RWPE2 (cell line): ENCODE data around the gene RFX2.

Source experiments
- ATAC-seq: fragments of 200-7000 bp; cut with Tn5 transposase; 3 replicates; pipeline ENCODE4 v1.9.1; 2021; ENCODE audit warnings: low read depth
- DNase-seq: peaks from one replicate; pipeline ENCODE4 v3.0.0-alpha.2; 2020; ENCODE audit warnings: low spot score
- H3K27ac ChIP-seq: fragments of 450-650 bp; 2 replicates; pipeline ENCODE4 v1.5.1; 2017; ENCODE audit warnings: mild to moderate bottlenecking; ENCODE audit not compliant: poor library complexity, severe bottlenecking
- H3K27me3 ChIP-seq: fragments of 250-450 bp; sonication (Bioruptor Pico); 2 replicates; pipeline ENCODE4 v1.5.1; 2021; ENCODE audit warnings: mild to moderate bottlenecking, moderate library complexity; ENCODE audit not compliant: insufficient read depth, poor library complexity, severe bottlenecking
- H3K36me3 ChIP-seq: fragments of 250-450 bp; sonication (Bioruptor Pico); 2 replicates; pipeline ENCODE4 v1.5.1; 2020; ENCODE audit warnings: low read depth, mild to moderate bottlenecking, moderate library complexity
- H3K4me1 ChIP-seq: fragments of 250-450 bp; sonication (Bioruptor Pico); 2 replicates; pipeline ENCODE4 v1.5.1; 2021; ENCODE audit warnings: mild to moderate bottlenecking, moderate library complexity; ENCODE audit not compliant: insufficient read depth, poor library complexity, severe bottlenecking
- H3K4me3 ChIP-seq: fragments of 250-450 bp; sonication (Bioruptor Pico); 2 replicates; pipeline ENCODE4 v1.5.1; 2021; ENCODE audit warnings: mild to moderate bottlenecking, moderate library complexity; ENCODE audit not compliant: severe bottlenecking
- H3K9me3 ChIP-seq: fragments of 250-450 bp; sonication (Bioruptor Pico); 2 replicates; pipeline ENCODE4 v1.5.1; 2021; ENCODE audit warnings: mild to moderate bottlenecking, moderate library complexity; ENCODE audit not compliant: severe bottlenecking
- CTCF ChIP-seq: fragments of 450-650 bp; IDR thresholded peaks from one replicate; pipeline ENCODE4 v1.5.1; 2017; ENCODE audit warnings: mild to moderate bottlenecking, moderate library complexity; ENCODE audit not compliant: poor library complexity, severe bottlenecking

The RFX2 gene

GRCh38 chr19:6038634-6039405 lies 71.5 kb downstream of the RFX2 start:
- ATAC-seq = no peak
- Histone ChIP-seq H3K27me3 (no peaks in the 10 kb centered on the region), H3K4me1 (no peaks in the 10 kb centered on the region), H3K27ac (no peak overlapping the region), H3K4me3 (no peak overlapping the region), H3K36me3 (peaks cover 31% of the 10 kb centered on the region), H3K9me3 (no peaks in the 10 kb centered on the region)
- DNase-seq = no peak
- no peak for TF ChIP-seq CTCF

GRCh38 chr19:6035026-6035425 lies 75.3 kb downstream of the RFX2 start:
- DNase-seq = no peak
- Histone ChIP-seq H3K4me1 (no peaks in the 10 kb centered on the region), H3K27me3 (no peaks in the 10 kb centered on the region), H3K27ac (no peak overlapping the region), H3K9me3 (no peaks in the 10 kb centered on the region), H3K4me3 (no peak overlapping the region), H3K36me3 (peaks cover 24% of the 10 kb centered on the region)
- no peak for ATAC-seq
- no peak for TF ChIP-seq CTCF

- no peak for ATAC-seq
- peaks cover 24% of the 10 kb centered on the region for H3K36me3 ChIP-seq
- no peaks in the 10 kb centered on the region for H3K27me3 ChIP-seq
- no peaks in the 10 kb centered on the region for H3K9me3 ChIP-seq
- DNase-seq = no peak
- no peak overlapping the region for H3K4me3 ChIP-seq
- no peak overlapping the region for H3K27ac ChIP-seq
- TF ChIP-seq CTCF = no peak
- no peaks in the 10 kb centered on the region for H3K4me1 ChIP-seq
These were observed 75.8 kb downstream of the RFX2 start for GRCh38 chr19:6034512-6034911.

GRCh38 chr19:6033744-6034264 lies 76.5 kb downstream of the RFX2 start:
- Histone ChIP-seq H3K4me3 (no peak overlapping the region), H3K36me3 (peaks cover 26% of the 10 kb centered on the region), H3K9me3 (no peaks in the 10 kb centered on the region), H3K4me1 (no peaks in the 10 kb centered on the region), H3K27me3 (no peaks in the 10 kb centered on the region), H3K27ac (no peak overlapping the region)
- ATAC-seq = no peak
- DNase-seq = no peak
- TF ChIP-seq CTCF = no peak

GRCh38 chr19:6032827-6033226 lies 77.5 kb downstream of the RFX2 start:
- H3K27me3 ChIP-seq = no peaks in the 10 kb centered on the region
- H3K9me3 ChIP-seq = no peaks in the 10 kb centered on the region
- ATAC-seq = no peak
- H3K4me3 ChIP-seq = no peak overlapping the region
- no peak for TF ChIP-seq CTCF
- H3K4me1 ChIP-seq = no peaks in the 10 kb centered on the region
- DNase-seq = no peak
- H3K27ac ChIP-seq = no peak overlapping the region
- H3K36me3 ChIP-seq = peaks cover 21% of the 10 kb centered on the region
